Measurements from ENCODE around the gene ARHGEF33. TPM values are rescaled to one million over a fixed set of nuclear protein-coding genes. Genes with fewer than 3 reads are reported as not detected.

ARHGEF33 gene
- total and polyA plus RNA-seq, 2 experiments from 2014 or later, result 0.54 to 0.75 TPM

DNA sequence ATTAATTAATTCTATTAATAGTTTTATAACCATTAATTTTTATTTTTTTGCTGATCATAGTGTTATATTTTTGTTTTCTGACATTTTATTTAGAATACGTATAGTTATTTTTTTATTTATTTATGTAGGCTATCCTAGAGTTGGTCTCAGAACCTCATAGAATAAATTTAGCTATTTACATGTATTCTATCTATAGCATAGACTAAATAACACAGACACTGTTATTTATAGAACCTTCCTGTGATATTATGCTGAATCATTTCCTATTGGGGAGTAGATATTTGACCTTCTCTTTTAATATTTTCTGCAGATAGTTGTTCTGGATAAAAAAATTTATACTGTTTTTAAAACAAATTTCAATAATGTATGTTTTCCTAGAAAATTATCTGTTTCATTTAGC lies 20.2 kb downstream of the ARHGEF33 start:
- Histone ChIP-seq H3K9me2 (ENCODE audit: insufficient read depth) (no peaks in the 10 kb centered on the region), H3K9ac (no peak overlapping the region), H3K79me2 (ENCODE audit: insufficient read depth) (no peaks in the 10 kb centered on the region), H3K9me3 (ENCODE audit: low read depth) (no peaks in the 10 kb centered on the region), H3K27me3 (replicated peaks; ENCODE audit: insufficient read depth) (no peaks in the 10 kb centered on the region), H3K27ac (no peak overlapping the region), H4K20me1 (ENCODE audit: insufficient read depth) (no peaks in the 10 kb centered on the region), H3K4me1 (ENCODE audit: insufficient read depth) (0 out of 2 replicates have a peak, but pooled peaks cover 5% of the 10 kb centered on the region), H2AFZ (no peak overlapping the region), H3K4me2 (ENCODE audit: unreplicated experiment) (no peak overlapping the region), H3F3A (ENCODE audit: insufficient read depth) (no peaks in the 10 kb centered on the region), H3K36me3 (ENCODE audit: low read depth) (no peaks in the 10 kb centered on the region), H3K4me3 (no peak overlapping the region)
- no peak for DNase-seq
- in situ Hi-C loops (cut with MboI), result no loop called here
- no peak for TF ChIP-seq EZH2 (IDR thresholded peaks at IDR 0.05; ENCODE audit: insufficient read depth, poor library complexity, severe bottlenecking)
- TF ChIP-seq EZH2phosphoT487 (IDR thresholded peaks at IDR 0.05; ENCODE audit: insufficient read depth, low read depth), result no peak
- 91 to 100% methylated on average over 1 of the region's 1 CpG for WGBS, 2 experiments (ENCODE audit: low coverage in 1 of 2, low lambda C conversion rate in 2 of 2, missing lambda C conversion rate in 2 of 2)

DNA sequence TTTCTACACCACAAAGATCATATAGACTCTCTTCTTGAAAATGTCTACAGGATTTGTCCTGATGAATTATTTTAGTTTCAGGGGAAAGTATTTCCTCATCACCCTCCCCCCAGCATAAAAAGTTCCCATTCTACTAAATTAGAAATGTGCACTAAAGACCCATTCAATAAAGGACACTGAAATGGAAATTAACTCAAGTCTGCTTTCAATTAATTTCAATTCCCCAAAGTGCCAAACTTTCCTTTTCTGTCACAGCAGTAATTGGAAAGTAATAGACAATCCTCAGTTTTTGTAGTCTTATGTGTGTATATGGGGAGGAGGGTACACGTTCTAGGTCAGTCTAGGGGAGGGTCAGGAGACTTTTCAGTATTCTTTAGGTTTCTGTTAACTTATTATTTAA lies 21.5 kb downstream of the ARHGEF33 start:
- Histone ChIP-seq H3K4me3 (no peak overlapping the region), H3F3A (ENCODE audit: insufficient read depth) (no peaks in the 10 kb centered on the region), H3K4me2 (ENCODE audit: unreplicated experiment) (no peak overlapping the region), H3K4me1 (ENCODE audit: insufficient read depth) (0 out of 2 replicates have a peak, but pooled peaks cover 5% of the 10 kb centered on the region), H2AFZ (no peak overlapping the region), H3K79me2 (ENCODE audit: insufficient read depth) (no peaks in the 10 kb centered on the region), H4K20me1 (ENCODE audit: insufficient read depth) (no peaks in the 10 kb centered on the region), H3K27ac (no peak overlapping the region), H3K27me3 (replicated peaks; ENCODE audit: insufficient read depth) (no peaks in the 10 kb centered on the region), H3K9ac (no peak overlapping the region), H3K9me3 (ENCODE audit: low read depth) (no peaks in the 10 kb centered on the region), H3K36me3 (ENCODE audit: low read depth) (no peaks in the 10 kb centered on the region), H3K9me2 (ENCODE audit: insufficient read depth) (no peaks in the 10 kb centered on the region)
- DNase-seq, result no peak
- in situ Hi-C loops (cut with MboI), result no loop called here
- WGBS, 2 experiments (ENCODE audit: low coverage in 1 of 2, low lambda C conversion rate in 2 of 2, missing lambda C conversion rate in 2 of 2), result 56 to 58% methylated on average over 1 of the region's 1 CpG
- no peak for TF ChIP-seq EZH2 (IDR thresholded peaks at IDR 0.05; ENCODE audit: insufficient read depth, poor library complexity, severe bottlenecking)
- no peak for TF ChIP-seq EZH2phosphoT487 (IDR thresholded peaks at IDR 0.05; ENCODE audit: insufficient read depth, low read depth)

DNA sequence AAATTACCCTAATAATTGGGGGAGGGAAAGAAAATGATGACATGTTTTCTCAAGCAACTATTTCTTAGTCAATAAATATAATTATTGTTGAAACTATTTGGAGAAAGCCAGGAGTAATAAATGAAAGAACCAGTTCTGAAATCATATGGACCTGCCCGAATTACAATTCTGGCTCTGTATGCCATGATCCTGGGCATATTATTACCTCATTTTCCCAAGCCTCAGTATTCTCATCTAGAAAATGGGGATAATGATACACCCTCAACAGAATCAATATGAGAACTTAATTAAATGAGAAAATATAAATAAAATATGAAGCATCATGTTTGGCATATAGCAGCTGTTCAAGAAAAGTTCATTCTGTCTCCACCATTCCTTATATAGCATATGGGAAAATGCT lies 22.9 kb downstream of the ARHGEF33 start:
- Histone ChIP-seq H3K9ac (no peak overlapping the region), H3K27me3 (replicated peaks; ENCODE audit: insufficient read depth) (no peaks in the 10 kb centered on the region), H3K4me3 (no peak overlapping the region), H3K9me3 (ENCODE audit: low read depth) (no peaks in the 10 kb centered on the region), H4K20me1 (ENCODE audit: insufficient read depth) (no peaks in the 10 kb centered on the region), H3K9me2 (ENCODE audit: insufficient read depth) (no peaks in the 10 kb centered on the region), H3K79me2 (ENCODE audit: insufficient read depth) (no peaks in the 10 kb centered on the region), H3K36me3 (ENCODE audit: low read depth) (no peaks in the 10 kb centered on the region), H2AFZ (no peak overlapping the region), H3K4me2 (ENCODE audit: unreplicated experiment) (no peak overlapping the region), H3F3A (ENCODE audit: insufficient read depth) (no peaks in the 10 kb centered on the region), H3K27ac (no peak overlapping the region), H3K4me1 (ENCODE audit: insufficient read depth) (0 out of 2 replicates have a peak, but pooled peaks cover 5% of the 10 kb centered on the region)
- TF ChIP-seq EZH2 (IDR thresholded peaks at IDR 0.05; ENCODE audit: insufficient read depth, poor library complexity, severe bottlenecking), result no peak
- TF ChIP-seq EZH2phosphoT487 (IDR thresholded peaks at IDR 0.05; ENCODE audit: insufficient read depth, low read depth), result no peak
- 90 to 91% methylated on average over 1 of the region's 1 CpG for WGBS, 2 experiments (ENCODE audit: low coverage in 1 of 2, low lambda C conversion rate in 2 of 2, missing lambda C conversion rate in 2 of 2)
- in situ Hi-C loops (cut with MboI), result no loop called here
- no peak for DNase-seq

DNA sequence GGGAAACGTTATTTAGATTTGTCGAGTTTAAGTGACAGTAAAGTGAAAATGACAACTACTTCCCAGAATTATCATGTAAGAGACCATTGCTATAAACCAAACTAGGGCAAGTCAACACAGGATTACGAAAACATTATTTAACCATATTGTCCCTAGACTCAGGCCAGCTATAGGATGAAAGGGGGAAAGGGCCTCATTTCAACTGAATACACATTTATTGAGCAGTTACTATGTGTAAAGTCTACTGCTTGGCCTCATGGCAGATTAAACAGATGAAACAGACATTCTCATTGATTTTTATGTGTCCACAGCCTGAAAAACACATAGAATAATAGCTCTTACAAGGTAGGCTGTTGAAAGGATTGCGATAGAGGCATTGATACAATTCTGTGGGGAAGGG lies 32.7 kb downstream of the ARHGEF33 start:
- Histone ChIP-seq H3K4me2 (ENCODE audit: unreplicated experiment) (no peak overlapping the region), H3K4me1 (ENCODE audit: insufficient read depth) (no peaks in the 10 kb centered on the region), H3K27ac (no peak overlapping the region), H4K20me1 (ENCODE audit: insufficient read depth) (no peaks in the 10 kb centered on the region), H3K9me2 (ENCODE audit: insufficient read depth) (no peaks in the 10 kb centered on the region), H2AFZ (no peak overlapping the region), H3K9ac (no peak overlapping the region), H3K79me2 (ENCODE audit: insufficient read depth) (no peaks in the 10 kb centered on the region), H3F3A (ENCODE audit: insufficient read depth) (no peaks in the 10 kb centered on the region), H3K36me3 (ENCODE audit: low read depth) (no peaks in the 10 kb centered on the region), H3K27me3 (replicated peaks; ENCODE audit: insufficient read depth) (no peaks in the 10 kb centered on the region), H3K4me3 (no peak overlapping the region), H3K9me3 (ENCODE audit: low read depth) (no peaks in the 10 kb centered on the region)
- DNase-seq, result no peak
- in situ Hi-C loops (cut with MboI), result no loop called here
- TF ChIP-seq EZH2 (IDR thresholded peaks at IDR 0.05; ENCODE audit: insufficient read depth, poor library complexity, severe bottlenecking) (no peak), EZH2phosphoT487 (IDR thresholded peaks at IDR 0.05; ENCODE audit: insufficient read depth, low read depth) (no peak)
- WGBS, 2 experiments (ENCODE audit: low coverage in 1 of 2, low lambda C conversion rate in 2 of 2, missing lambda C conversion rate in 2 of 2), result 83 to 91% methylated on average over 4 of the region's 4 CpGs

DNA sequence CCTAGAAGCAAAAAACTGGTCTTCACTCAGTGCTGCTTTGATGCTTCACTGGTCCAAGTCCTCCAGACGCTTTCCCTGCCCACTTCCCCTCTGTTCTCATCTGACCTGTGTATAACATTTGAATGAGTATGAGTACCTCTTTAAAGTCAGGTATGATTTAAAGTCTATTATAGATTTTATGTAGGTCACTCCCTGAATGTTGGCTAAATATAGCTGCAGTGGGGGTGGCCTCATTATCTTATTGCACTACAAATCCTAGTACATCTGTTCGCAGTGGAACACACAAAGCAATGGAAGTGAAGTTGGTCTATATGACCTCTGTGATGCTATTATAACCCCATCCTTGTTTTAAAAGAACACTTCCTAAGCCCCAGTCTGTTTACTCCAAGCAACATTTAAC lies 33.2 kb downstream of the ARHGEF33 start:
- no peak overlapping the region for H3K4me3 ChIP-seq
- 98 to 100% methylated on average over 2 of the region's 2 CpGs for whole genome bisulfite sequencing, 2 experiments (ENCODE audit: low coverage in 1 of 2, low lambda C conversion rate in 2 of 2, missing lambda C conversion rate in 2 of 2)
- H3K9me3 ChIP-seq (ENCODE audit: low read depth), result no peaks in the 10 kb centered on the region
- no peaks in the 10 kb centered on the region for H3K4me1 ChIP-seq (ENCODE audit: insufficient read depth)
- H3K36me3 ChIP-seq (ENCODE audit: low read depth), result no peaks in the 10 kb centered on the region
- in situ Hi-C loops (cut with MboI), result no loop called here
- H4K20me1 ChIP-seq (ENCODE audit: insufficient read depth), result no peaks in the 10 kb centered on the region
- TF ChIP-seq EZH2 (IDR thresholded peaks at IDR 0.05; ENCODE audit: insufficient read depth, poor library complexity, severe bottlenecking) (no peak), EZH2phosphoT487 (IDR thresholded peaks at IDR 0.05; ENCODE audit: insufficient read depth, low read depth) (no peak)
- no peak overlapping the region for H3K9ac ChIP-seq
- no peaks in the 10 kb centered on the region for H3F3A ChIP-seq (ENCODE audit: insufficient read depth)
- H3K27me3 ChIP-seq (replicated peaks; ENCODE audit: insufficient read depth), result no peaks in the 10 kb centered on the region
- no peak overlapping the region for H3K4me2 ChIP-seq (ENCODE audit: unreplicated experiment)
- H3K9me2 ChIP-seq (ENCODE audit: insufficient read depth), result no peaks in the 10 kb centered on the region
- H3K27ac ChIP-seq, result no peak overlapping the region
- DNase-seq, result no peak
- no peaks in the 10 kb centered on the region for H3K79me2 ChIP-seq (ENCODE audit: insufficient read depth)
- no peak overlapping the region for H2AFZ ChIP-seq

Measured in GM23248 (cell line).